ENCODE results near the gene MFSD11. TPM values are rescaled to one million over a fixed set of nuclear protein-coding genes. Genes with fewer than 3 reads are reported as not detected.

The MFSD11 gene
- polyA plus RNA-seq, 3 donors = 19.8 to 24.8 (median 23.8) TPM

GRCh38 chr17:76732734-76733617, 4.9 kb upstream of the MFSD11 start:
- Histone ChIP-seq H3K79me2 (ENCODE audit: insufficient read depth, low read length) (peaks cover 90% of the 10 kb centered on the region), H3K4me1 (ENCODE audit: control insufficient read depth in 1 of 2, insufficient read depth in 2 of 2, low read length in 2 of 2) (peaks cover 33 to 43% of the 10 kb centered on the region in 2 donors), H4K20me1 (ENCODE audit: insufficient read depth, low read length) (peaks cover 62% of the 10 kb centered on the region), H3K27ac (ENCODE audit: low read depth in 1 of 2, low read length in 2 of 2) (peak overlapping the region in 1 of 2 donors; percentile 99), H3K36me3 (replicated peaks in 1 of 2; ENCODE audit: control insufficient read depth in 1 of 2, insufficient read depth in 2 of 2, low read length in 2 of 2) (peaks cover 42 to 64% of the 10 kb centered on the region in 2 donors), H2AFZ (ENCODE audit: insufficient read depth, low read depth, low read length, poor library complexity, severe bottlenecking) (no peak overlapping the region), H3K9ac (ENCODE audit: insufficient read depth, low read length, poor library complexity, severe bottlenecking) (no peak overlapping the region), H3K4me2 (replicated peaks; ENCODE audit: extremely low read depth, low read length, poor library complexity, severe bottlenecking) (no peak overlapping the region), H3K27me3 (ENCODE audit: control insufficient read depth in 2 of 2, insufficient read depth in 2 of 2, low read length in 2 of 2) (no peaks in the 10 kb centered on the region), H3K9me3 (replicated peaks in 1 of 2; ENCODE audit: control insufficient read depth in 1 of 2, insufficient read depth in 1 of 2, low read length in 2 of 2) (no peaks in the 10 kb centered on the region), H3K4me3 (replicated peaks in 1 of 3; ENCODE audit: low read depth in 2 of 3, low read length in 3 of 3) (peak overlapping the region in 1 of 3 experiments; percentile 100)
- peaks cover 47% of the 10 kb centered on the region for H3K4me1 Mint-ChIP-seq
- no peak for DNase-seq
- TF ChIP-seq CTCF (IDR thresholded peaks at IDR 0.05) = no peak
- no peak overlapping the region for H3K4me3 Mint-ChIP-seq
- WGBS (ENCODE audit: insufficient coverage) = no CpG with 5 or more reads among the region's 3 CpGs
- peaks cover 0 to 2% (median 2%) of the 10 kb centered on the region in 3 donors for H3K27me3 Mint-ChIP-seq (ENCODE audit: low read depth in 3 of 3)
- H3K36me3 Mint-ChIP-seq = peaks cover 47 to 65% of the 10 kb centered on the region in 2 donors
- H3K9me3 Mint-ChIP-seq = peaks cover 0 to 2% (median 0%) of the 10 kb centered on the region in 7 donors
- H3K27ac Mint-ChIP-seq = peak overlapping the region in 5 of 7 donors; percentile 11 to 98 (median 15)
- intact Hi-C loops (cut with micrococcal nuclease) = loop anchor here in 1 of 2 donors (10.0 kb wide), 1 partner anchor 468 kb away; the partner anchor contains the start of gene UBALD2

- no peaks in the 10 kb centered on the region for H3K9me3 ChIP-seq (replicated peaks in 1 of 2; ENCODE audit: control insufficient read depth in 1 of 2, insufficient read depth in 1 of 2, low read length in 2 of 2)
- H3K27ac ChIP-seq (ENCODE audit: low read depth in 1 of 2, low read length in 2 of 2) = peak overlapping the region in 1 of 2 donors; percentile 99
- peaks cover 31 to 42% of the 10 kb centered on the region in 2 donors for H3K4me1 ChIP-seq (ENCODE audit: control insufficient read depth in 1 of 2, insufficient read depth in 2 of 2, low read length in 2 of 2)
- no peak overlapping the region for H2AFZ ChIP-seq (ENCODE audit: insufficient read depth, low read depth, low read length, poor library complexity, severe bottlenecking)
- H3K4me1 Mint-ChIP-seq = peaks cover 46% of the 10 kb centered on the region
- DNase-seq = no peak
- no CpG with 5 or more reads among the region's 1 CpG for WGBS (ENCODE audit: insufficient coverage)
- H3K27ac Mint-ChIP-seq = peak overlapping the region in 4 of 7 donors; percentile 11 to 98 (median 50)
- peaks cover 47 to 63% of the 10 kb centered on the region in 2 donors for H3K36me3 Mint-ChIP-seq
- peaks cover 90% of the 10 kb centered on the region for H3K79me2 ChIP-seq (ENCODE audit: insufficient read depth, low read length)
- peaks cover 0 to 2% (median 2%) of the 10 kb centered on the region in 3 donors for H3K27me3 Mint-ChIP-seq (ENCODE audit: low read depth in 3 of 3)
- TF ChIP-seq CTCF (IDR thresholded peaks at IDR 0.05) = no peak
- peak overlapping the region in 1 of 3 experiments; percentile 100 for H3K4me3 ChIP-seq (replicated peaks in 1 of 3; ENCODE audit: low read depth in 2 of 3, low read length in 3 of 3)
- peaks cover 42 to 64% of the 10 kb centered on the region in 2 donors for H3K36me3 ChIP-seq (replicated peaks in 1 of 2; ENCODE audit: control insufficient read depth in 1 of 2, insufficient read depth in 2 of 2, low read length in 2 of 2)
- no peak overlapping the region for H3K4me3 Mint-ChIP-seq
- no peak overlapping the region for H3K4me2 ChIP-seq (replicated peaks; ENCODE audit: extremely low read depth, low read length, poor library complexity, severe bottlenecking)
- peaks cover 0 to 2% (median 0%) of the 10 kb centered on the region in 7 donors for H3K9me3 Mint-ChIP-seq
- H4K20me1 ChIP-seq (ENCODE audit: insufficient read depth, low read length) = peaks cover 61% of the 10 kb centered on the region
- intact Hi-C loops (cut with micrococcal nuclease) = loop anchor here in 1 of 2 donors (10.0 kb wide), 1 partner anchor 469 kb away; the partner anchor contains the start of gene UBALD2
- no peaks in the 10 kb centered on the region for H3K27me3 ChIP-seq (ENCODE audit: control insufficient read depth in 2 of 2, insufficient read depth in 2 of 2, low read length in 2 of 2)
- no peak overlapping the region for H3K9ac ChIP-seq (ENCODE audit: insufficient read depth, low read length, poor library complexity, severe bottlenecking)
Measured at GRCh38 chr17:76733618-76733957, 4.3 kb upstream of the MFSD11 start.
